ENCODE data around the gene TMEM125. TPM values are rescaled to one million over a fixed set of nuclear protein-coding genes. Genes with fewer than 3 reads are reported as not detected.
A peak's percentile ranks its signal among the peaks of the same experiment; 100 is the strongest.

TMEM125 gene
- total RNA-seq, 6 donors from 2014 or later = 144 to 302 (median 227) TPM

GRCh38 chr1:43255438-43256210, 14.2 kb upstream of the TMEM125 start:
- peaks cover 0 to 16% (median 6%) of the 10 kb centered on the region in 4 donors for H3K4me1 ChIP-seq
- DNase-seq (no peak), ATAC-seq (ENCODE audit: low FRiP score in 2 of 2) (no peak)
- H3K9me3 ChIP-seq = no peaks in the 10 kb centered on the region
- H3K27me3 ChIP-seq = no peaks in the 10 kb centered on the region
- no peak overlapping the region for H3K4me3 ChIP-seq
- peak overlapping the region in 2 of 4 donors; percentile 24 to 67 for H3K27ac ChIP-seq
- TF ChIP-seq POLR2AphosphoS5 (IDR thresholded peaks at IDR 0.05) (no peak), CTCF (IDR thresholded peaks at IDR 0.05) (no peak), EP300 (IDR thresholded peaks at IDR 0.05) (no peak), POLR2A (IDR thresholded peaks at IDR 0.05) (no peak)
- WGBS, 2 donors = 65 to 71% methylated on average over 9 of the region's 10 CpGs
- no peaks in the 10 kb centered on the region for H3K36me3 ChIP-seq

GRCh38 chr1:43256675-43257570, 12.9 kb upstream of the TMEM125 start:
- ATAC-seq (ENCODE audit: low FRiP score in 2 of 2) (peak; percentile 53 to 87), DNase-seq (peak in 1 of 2 donors; percentile 90)
- Histone ChIP-seq H3K27me3 (no peaks in the 10 kb centered on the region), H3K4me1 (peaks cover 0 to 16% (median 6%) of the 10 kb centered on the region in 4 donors), H3K4me3 (no peak overlapping the region), H3K36me3 (no peaks in the 10 kb centered on the region), H3K27ac (peak overlapping the region in 3 of 4 donors; percentile 40 to 67 (median 63)), H3K9me3 (no peaks in the 10 kb centered on the region)
- WGBS, 2 donors = 71 to 73% methylated on average over 8 of the region's 8 CpGs
- TF ChIP-seq POLR2AphosphoS5 (IDR thresholded peaks at IDR 0.05) (peak in 1 of 2 donors; percentile 17), POLR2A (IDR thresholded peaks at IDR 0.05) (no peak), EP300 (IDR thresholded peaks at IDR 0.05) (peak in 1 of 4 donors; percentile 27), CTCF (IDR thresholded peaks at IDR 0.05) (no peak)

- Histone ChIP-seq H3K36me3 (no peaks in the 10 kb centered on the region), H3K4me1 (peaks cover 0 to 16% (median 6%) of the 10 kb centered on the region in 4 donors), H3K27me3 (no peaks in the 10 kb centered on the region), H3K9me3 (no peaks in the 10 kb centered on the region), H3K4me3 (no peak overlapping the region), H3K27ac (peak overlapping the region in 2 of 4 donors; percentile 63 to 67)
- ATAC-seq (ENCODE audit: low FRiP score in 2 of 2) (no peak), DNase-seq (no peak)
- TF ChIP-seq CTCF (IDR thresholded peaks at IDR 0.05) (no peak), POLR2AphosphoS5 (IDR thresholded peaks at IDR 0.05) (no peak), POLR2A (IDR thresholded peaks at IDR 0.05) (no peak), EP300 (IDR thresholded peaks at IDR 0.05) (no peak)
- WGBS, 2 donors = 69 to 76% methylated on average over 3 of the region's 3 CpGs
These were observed 11.4 kb upstream of the TMEM125 start for GRCh38 chr1:43258370-43258769.

GRCh38 chr1:43265431-43265830, 4.4 kb upstream of the TMEM125 start:
- Histone ChIP-seq H3K36me3 (no peaks in the 10 kb centered on the region), H3K4me3 (no peak overlapping the region), H3K4me1 (peaks cover 2 to 22% (median 13%) of the 10 kb centered on the region in 4 donors), H3K9me3 (no peaks in the 10 kb centered on the region), H3K27ac (no peak overlapping the region), H3K27me3 (no peaks in the 10 kb centered on the region)
- no peak for TF ChIP-seq POLR2A (IDR thresholded peaks at IDR 0.05)
- TF ChIP-seq EP300 (IDR thresholded peaks at IDR 0.05) = no peak
- TF ChIP-seq POLR2AphosphoS5 (IDR thresholded peaks at IDR 0.05) = no peak
- TF ChIP-seq CTCF (IDR thresholded peaks at IDR 0.05) = no peak
- ATAC-seq (ENCODE audit: low FRiP score in 2 of 2) = no peak
- WGBS, 2 donors = 67 to 72% methylated on average over 4 of the region's 4 CpGs
- DNase-seq = no peak
